H1 (cell line): Measurements from ENCODE around the gene HTR2C. TPM values are rescaled to one million over a fixed set of nuclear protein-coding genes. Genes with fewer than 3 reads are reported as not detected.

Source experiments
- CTCF ChIA-PET: fragments of 300-600 bp; sonication (Branson Sonifier 250); formaldehyde crosslinking; loops from one replicate; lab custom pipeline; 2021; ENCODE audit not compliant: partially characterized antibody; lab: Charles Lee
- POLR2A ChIA-PET: fragments of 300-600 bp; sonication (Branson Sonifier 250); formaldehyde crosslinking; loops from one replicate; lab custom pipeline; 2021; ENCODE audit warnings: inconsistent platforms; ENCODE audit not compliant: partially characterized antibody; lab: Charles Lee
- DNase-seq, 2 experiments: peaks; one replicate each; pipeline versions ENCODE4 v3.0.0 to v3.0.0-alpha.2; 2010 to 2022; ENCODE audit warnings: low spot score in 2 of 2, low read depth in 1 of 2, mixed read lengths in 1 of 2
- FAIRE-seq: peaks from 2 replicates; lab custom pipeline; 2011; peaks lifted over from hg19 to GRCh38; lab: Jason Lieb, UNC
- H2AFZ ChIP-seq: 2 replicates; pipeline ENCODE4 v1.8.1; 2012; ENCODE audit warnings: low read length, inconsistent platforms
- H2AK5ac ChIP-seq: 2 replicates; pipeline ENCODE4 v1.6.1; 2013; ENCODE audit warnings: low read depth, low read length
- H2BK120ac ChIP-seq: replicated peaks from 2 replicates; pipeline ENCODE3; 2013; ENCODE audit warnings: low read depth, low read length, inconsistent platforms
- H2BK12ac ChIP-seq: 2 replicates; pipeline ENCODE4 v1.6.1; 2013; ENCODE audit warnings: low read depth, low read length
- H2BK15ac ChIP-seq: 2 replicates; pipeline ENCODE4 v1.6.1; 2013; ENCODE audit warnings: low read length
- H2BK20ac ChIP-seq: 2 replicates; pipeline ENCODE4 v1.6.1; 2013; ENCODE audit warnings: low read length
- H2BK5ac ChIP-seq: 2 replicates; pipeline ENCODE4 v1.6.1; 2013; ENCODE audit warnings: low read depth, low read length
- H3K14ac ChIP-seq: 2 replicates; pipeline ENCODE4 v1.6.1; 2013; ENCODE audit warnings: inconsistent platforms; ENCODE audit not compliant: insufficient read length
- H3K18ac ChIP-seq: 2 replicates; pipeline ENCODE4 v1.6.1; 2013; ENCODE audit warnings: low read length; ENCODE audit errors: extremely low read depth
- H3K23ac ChIP-seq: 2 replicates; pipeline ENCODE4 v1.6.1; 2013; ENCODE audit warnings: inconsistent platforms; ENCODE audit not compliant: insufficient read length
- H3K23me2 ChIP-seq: 2 replicates; pipeline ENCODE4 v1.6.1; 2013; ENCODE audit warnings: low read depth, low read length
- H3K27ac ChIP-seq: 2 replicates; pipeline ENCODE4 v1.6.1; 2011; ENCODE audit warnings: low read depth, low read length, inconsistent platforms
- H3K27me3 ChIP-seq, 4 experiments: replicated peaks in 1 of 4; 1 replicate in 1 of 4; 2 replicates in 3 of 4; pipeline versions ENCODE4 v1.6.1 to v1.8.1; 2011 to 2013; ENCODE audit warnings: low read length in 3 of 4, mild to moderate bottlenecking in 3 of 4, inconsistent platforms in 2 of 4, mixed read lengths in 2 of 4, moderate library complexity in 1 of 4; ENCODE audit not compliant: control insufficient read depth in 3 of 4, insufficient read depth in 3 of 4; ENCODE audit errors: extremely low read depth in 1 of 4
- H3K36me3 ChIP-seq, 4 experiments: 2 replicates each; pipeline versions ENCODE4 v1.6.1 to v1.8.1; 2011 to 2013; ENCODE audit warnings: mild to moderate bottlenecking in 4 of 4, low read length in 3 of 4, moderate library complexity in 2 of 4, control low read depth in 1 of 4, inconsistent platforms in 1 of 4; ENCODE audit not compliant: insufficient read depth in 4 of 4, control insufficient read depth in 2 of 4
- H3K4ac ChIP-seq: replicated peaks from 2 replicates; pipeline ENCODE3; 2013; ENCODE audit warnings: low read length, low read depth, mixed read lengths, inconsistent platforms; ENCODE audit not compliant: insufficient read length
- H3K4me1 ChIP-seq, 4 experiments: replicated peaks in 1 of 4; 1 replicate in 1 of 4; 2 replicates in 3 of 4; pipeline versions ENCODE4 v1.6.1 to v1.8.1; 2011 to 2013; ENCODE audit warnings: low read length in 3 of 4, inconsistent platforms in 2 of 4, mixed read lengths in 1 of 4; ENCODE audit not compliant: insufficient read depth in 4 of 4, control insufficient read depth in 3 of 4
- H3K4me2 ChIP-seq, 2 experiments: 2 replicates each; pipeline versions ENCODE4 v1.6.1 to v1.8.1; 2011 to 2013; ENCODE audit warnings: low read depth in 2 of 2, low read length in 2 of 2, control low read depth in 1 of 2, inconsistent platforms in 1 of 2, mild to moderate bottlenecking in 1 of 2; ENCODE audit not compliant: insufficient read depth in 1 of 2
- H3K4me3 ChIP-seq, 4 experiments: fragments of 200-600, 300-600 bp in 1 of 4; sonication (generic), shearing (Covaris generic), sonication (Bioruptor Twin) in 1 of 4; 2 replicates each; pipeline versions ENCODE4 v1.5.1 to v1.8.1; 2011 to 2016; ENCODE audit warnings: low read length in 4 of 4, low read depth in 3 of 4, control low read depth in 2 of 4, inconsistent platforms in 2 of 4, mild to moderate bottlenecking in 2 of 4, mixed read lengths in 1 of 4, moderate library complexity in 1 of 4; ENCODE audit not compliant: insufficient read depth in 2 of 4; ENCODE audit errors: extremely low read depth in 1 of 4
- H3K56ac ChIP-seq: replicated peaks from 2 replicates; pipeline ENCODE3; 2013; ENCODE audit warnings: low read depth, mild to moderate bottlenecking, mixed read lengths, low read length, inconsistent platforms; ENCODE audit not compliant: insufficient read length
- H3K79me1 ChIP-seq: 2 replicates; pipeline ENCODE4 v1.6.1; 2013; ENCODE audit warnings: low read depth, low read length, control low read depth
- H3K79me2 ChIP-seq, 2 experiments: 2 replicates each; pipeline versions ENCODE4 v1.6.1 to v1.8.1; 2012 to 2013; ENCODE audit warnings: low read length in 2 of 2, mild to moderate bottlenecking in 2 of 2, inconsistent platforms in 1 of 2; ENCODE audit not compliant: insufficient read depth in 2 of 2, control insufficient read depth in 1 of 2
- H3K9ac ChIP-seq, 4 experiments: replicated peaks in 1 of 4; 1 replicate in 1 of 4; 2 replicates in 3 of 4; pipeline versions ENCODE4 v1.6.1 to v1.8.1; 2011 to 2013; ENCODE audit warnings: low read depth in 3 of 4, low read length in 3 of 4, control low read depth in 2 of 4, mild to moderate bottlenecking in 2 of 4, moderate library complexity in 2 of 4, inconsistent platforms in 1 of 4; ENCODE audit errors: extremely low read depth in 1 of 4
- H3K9me3 ChIP-seq, 2 experiments: 2 replicates each; pipeline versions ENCODE4 v1.6.1 to v1.8.1; 2012 to 2013; ENCODE audit warnings: mild to moderate bottlenecking in 2 of 2, moderate library complexity in 2 of 2, control low read depth in 1 of 2, inconsistent platforms in 1 of 2, low read depth in 1 of 2, low read length in 1 of 2, mixed read lengths in 1 of 2; ENCODE audit not compliant: insufficient read depth in 2 of 2
- H4K20me1 ChIP-seq, 2 experiments: replicated peaks in 1 of 2; 2 replicates each; pipeline versions ENCODE3 to v1.8.1; 2011 to 2013; ENCODE audit warnings: inconsistent platforms in 2 of 2, low read length in 2 of 2, mild to moderate bottlenecking in 1 of 2; ENCODE audit not compliant: insufficient read depth in 2 of 2, control insufficient read depth in 1 of 2
- H4K5ac ChIP-seq: 2 replicates; pipeline ENCODE4 v1.6.1; 2013; ENCODE audit warnings: low read length, low read depth, mixed read lengths, inconsistent platforms; ENCODE audit not compliant: insufficient read length
- H4K8ac ChIP-seq: 2 replicates; pipeline ENCODE4 v1.8.0; 2013; ENCODE audit warnings: mild to moderate bottlenecking, moderate library complexity, low read length, inconsistent platforms; ENCODE audit not compliant: insufficient read depth; ENCODE audit errors: extremely low read depth
- H4K91ac ChIP-seq: replicated peaks from 2 replicates; pipeline ENCODE3; 2013; ENCODE audit warnings: low read length, mixed read lengths, inconsistent platforms; ENCODE audit not compliant: insufficient read length
- BRCA1 ChIP-seq: IDR thresholded peaks from 2 replicates; pipeline ENCODE4 v1.6.1; 2012; ENCODE audit warnings: low read depth, low read length, improper control_type of control experiment
- EZH2 ChIP-seq: fragments of 200-600 bp; sonication (generic); IDR thresholded peaks from 2 replicates; pipeline ENCODE4 v1.7.1; 2012; ENCODE audit warnings: low read depth, mild to moderate bottlenecking, moderate library complexity, low read length, inconsistent platforms; ENCODE audit not compliant: severe bottlenecking
- MAFK ChIP-seq: IDR thresholded peaks from 2 replicates; pipeline ENCODE4 v1.6.1; 2012; ENCODE audit warnings: low read depth, mild to moderate bottlenecking, improper control_type of control experiment, low read length
- RAD21 ChIP-seq, 2 experiments: IDR thresholded peaks in 1 of 2; conservative IDR thresholded peaks in 1 of 2; 2 replicates each; pipeline ENCODE4 v1.6.1; 2011; ENCODE audit warnings: low read depth in 2 of 2, low read length in 2 of 2, improper control_type of control experiment in 1 of 2, inconsistent platforms in 1 of 2, mild to moderate bottlenecking in 1 of 2, moderate library complexity in 1 of 2
- SP2 ChIP-seq: IDR thresholded peaks from 2 replicates; pipeline ENCODE4 v1.6.1; 2012; ENCODE audit warnings: mild to moderate bottlenecking, low read length, inconsistent platforms
- SUZ12 ChIP-seq: fragments of 200-600 bp; sonication (generic); IDR thresholded peaks from 2 replicates; pipeline ENCODE4 v1.6.1; 2012; ENCODE audit warnings: mild to moderate bottlenecking, inconsistent platforms, low read length, moderate library complexity, mixed read lengths
- TEAD4 ChIP-seq: IDR thresholded peaks from 2 replicates; pipeline ENCODE4 v1.6.1; 2012; ENCODE audit warnings: low read depth, low read length, inconsistent platforms, mixed read lengths
- WGBS, 2 experiments: shearing (Covaris generic) in 1 of 2; methylation state at CpG; one replicate each; pipeline versions ENCODE4 v1.1.6 to v1.1.7; 2013 to 2015; ENCODE audit warnings: low lambda C conversion rate in 2 of 2, mixed read lengths in 2 of 2, inconsistent platforms in 1 of 2, low coverage in 1 of 2, missing lambda C conversion rate in 1 of 2; ENCODE audit not compliant: insufficient replicate concordance in 2 of 2, insufficient coverage in 1 of 2, insufficient read length in 1 of 2; ENCODE audit errors: extremely low coverage in 1 of 2, missing lambda C conversion rate in 1 of 2; 5-methylcytosine and 5-hydroxymethylcytosine counted together
- polyA plus RNA-seq, 7 experiments: library from polyadenylated mRNA; depleted of rRNA in 3 of 7; stranded (reverse) in 5 of 7; unstranded in 2 of 7; fragments of >200 nt in 5 of 7; fragments of 200-250 nt in 2 of 7; gene quantifications; 1 replicate in 5 of 7; 2 replicates in 1 of 7; 4 replicates in 1 of 7; pipeline versions ENCODE4 v1.2.1 to v1.2.3, GENCODE V29; 2011 to 2013; ENCODE audit warnings: missing spikeins in 2 of 7, mixed read lengths in 2 of 7
- total RNA-seq: library from RNA; stranded (reverse); fragmentation: NEBNext Ultra II Directional; extraction: Animal tissue kit (Norgen Biotek cat#: 25700); gene quantifications from 2 replicates; pipeline ENCODE4 v1.2.1, GENCODE V29; 2021
- TF ChIP-seq, protein P1 (sequence below), 3 experiments: IDR thresholded peaks; 1 replicate in 2 of 3; 2 replicates in 1 of 3; pipeline versions ENCODE4 v1.5.1 to v1.6.1; 2011; ENCODE audit warnings: low read length in 3 of 3, mild to moderate bottlenecking in 3 of 3, inconsistent platforms in 2 of 3, low read depth in 1 of 3, moderate library complexity in 1 of 3; ENCODE audit not compliant: insufficient read depth in 1 of 3; ENCODE audit errors: control extremely low read depth in 1 of 3

Gene HTR2C
- total and polyA plus RNA-seq, 2 of the 8 experiments (the other 6 are each of a cell fraction or from before 2014, with no cell fraction given) = 1.7 to 2.0 TPM

DNA sequence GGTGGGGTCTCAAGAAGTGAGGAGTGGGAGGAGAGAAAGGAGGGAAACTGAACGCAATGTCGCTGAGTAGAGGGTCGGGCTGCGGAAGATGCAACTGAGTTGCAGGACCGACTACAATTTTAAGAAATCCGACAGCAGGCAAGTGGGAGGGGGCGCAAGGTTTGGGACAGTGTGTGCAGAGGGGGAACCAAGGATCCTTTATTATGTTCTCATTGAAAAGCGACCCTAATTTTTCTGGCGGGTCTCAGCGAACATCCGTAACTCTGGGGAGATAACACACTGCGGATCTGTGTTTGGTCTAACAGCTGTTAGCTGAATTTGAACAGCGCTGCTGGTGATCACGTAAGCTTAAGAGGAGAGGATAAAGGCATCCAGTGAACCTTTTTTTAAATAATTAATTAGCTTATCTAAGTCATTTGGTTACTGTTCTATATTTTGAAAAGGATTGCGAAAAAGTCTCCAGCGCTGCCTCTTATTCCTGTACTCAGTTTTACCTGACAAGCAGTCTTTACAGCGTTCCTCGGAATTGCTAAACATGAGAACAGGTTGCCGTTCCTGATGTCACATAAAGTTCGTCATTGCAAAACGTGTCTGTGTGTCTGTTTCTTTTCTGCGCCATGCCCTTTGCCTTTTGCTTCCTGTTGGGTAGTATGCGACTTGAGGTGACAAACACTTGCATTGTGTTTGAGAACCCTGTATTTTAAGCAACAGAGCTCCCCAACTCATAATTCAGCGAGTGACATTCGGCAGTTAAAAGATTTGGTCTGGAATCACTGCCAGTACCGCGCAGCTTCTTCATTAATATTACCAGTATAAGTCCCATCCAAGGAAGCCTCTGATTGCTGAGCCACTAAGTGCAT is 1.3 kb downstream of the HTR2C start:
- no peaks in the 10 kb centered on the region for H3K9me3 ChIP-seq
- no peaks in the 10 kb centered on the region for H3K79me1 ChIP-seq
- H4K20me1 ChIP-seq = peaks cover 0 to 2% of the 10 kb centered on the region in 2 experiments
- H3K18ac ChIP-seq = no peak overlapping the region
- no peak overlapping the region for H4K91ac ChIP-seq
- H2AFZ ChIP-seq = no peak overlapping the region
- peak overlapping the region in 1 of 4 experiments; percentile 13; a peak in 1 of 7 replicates for H3K9ac ChIP-seq
- FAIRE-seq (peak; percentile 80), DNase-seq (no peak)
- no peak overlapping the region for H2BK5ac ChIP-seq
- H3K23me2 ChIP-seq = peaks cover 3% of the 10 kb centered on the region; the same call in 1 of the 2 replicates
- no peaks in the 10 kb centered on the region for H3K79me2 ChIP-seq
- H2BK120ac ChIP-seq = no peak overlapping the region
- peak overlapping the region; percentile 91 to 94 for H3K4me2 ChIP-seq
- peak overlapping the region; percentile 40 to 72 (median 47) for H3K4me3 ChIP-seq
- no peak overlapping the region for H4K8ac ChIP-seq
- peaks cover 0 to 3% (median 0%) of the 10 kb centered on the region in 4 experiments; a peak in 1 of 8 replicates for H3K36me3 ChIP-seq
- no peak overlapping the region for H3K56ac ChIP-seq
- ChIA-PET CTCF (interaction anchor here (0.9 kb wide), 1 partner anchor 35 kb away, joined by 4 read pairs; no protein-coding TSS in a partner anchor), POLR2A (interaction anchor here (0.6 to 1.8 kb wide), 4 partner anchors 11 to 119 kb away, joined by 3 to 5 read pairs (median 5); no protein-coding TSS in a partner anchor)
- peaks cover 12 to 62% (median 53%) of the 10 kb centered on the region in 4 experiments for H3K27me3 ChIP-seq
- H3K23ac ChIP-seq = no peak overlapping the region
- WGBS, 2 experiments = 4% methylated on average over 21 of the region's 27 CpGs; no CpG with 5 or more reads in 1 of the 2 experiments
- no peak overlapping the region for H2BK20ac ChIP-seq
- H3K4me1 ChIP-seq = peaks cover 0 to 7% (median 4%) of the 10 kb centered on the region in 4 experiments; a peak in 5 of 7 replicates
- no peak overlapping the region for H3K27ac ChIP-seq
- H3K14ac ChIP-seq = no peak overlapping the region
- H2AK5ac ChIP-seq = no peak overlapping the region
- no peak overlapping the region for H2BK12ac ChIP-seq
- H3K4ac ChIP-seq = no peak overlapping the region
- H4K5ac ChIP-seq = no peak overlapping the region
- H2BK15ac ChIP-seq = no peak overlapping the region
- TF ChIP-seq RAD21 (IDR thresholded peaks at IDR 0.05 in 1 of 2, conservative IDR thresholded peaks at IDR 0.05 in 1 of 2; ENCODE audit: low read depth in 2 of 2, low read length in 2 of 2) (no peak), SP2 (no peak), BRCA1 (no peak), TEAD4 (no peak), SUZ12 (peak; percentile 49; the same call in 1 of the 2 replicates), EZH2 (peak; percentile 69), MAFK (no peak)
- TF ChIP-seq, protein P1, sequence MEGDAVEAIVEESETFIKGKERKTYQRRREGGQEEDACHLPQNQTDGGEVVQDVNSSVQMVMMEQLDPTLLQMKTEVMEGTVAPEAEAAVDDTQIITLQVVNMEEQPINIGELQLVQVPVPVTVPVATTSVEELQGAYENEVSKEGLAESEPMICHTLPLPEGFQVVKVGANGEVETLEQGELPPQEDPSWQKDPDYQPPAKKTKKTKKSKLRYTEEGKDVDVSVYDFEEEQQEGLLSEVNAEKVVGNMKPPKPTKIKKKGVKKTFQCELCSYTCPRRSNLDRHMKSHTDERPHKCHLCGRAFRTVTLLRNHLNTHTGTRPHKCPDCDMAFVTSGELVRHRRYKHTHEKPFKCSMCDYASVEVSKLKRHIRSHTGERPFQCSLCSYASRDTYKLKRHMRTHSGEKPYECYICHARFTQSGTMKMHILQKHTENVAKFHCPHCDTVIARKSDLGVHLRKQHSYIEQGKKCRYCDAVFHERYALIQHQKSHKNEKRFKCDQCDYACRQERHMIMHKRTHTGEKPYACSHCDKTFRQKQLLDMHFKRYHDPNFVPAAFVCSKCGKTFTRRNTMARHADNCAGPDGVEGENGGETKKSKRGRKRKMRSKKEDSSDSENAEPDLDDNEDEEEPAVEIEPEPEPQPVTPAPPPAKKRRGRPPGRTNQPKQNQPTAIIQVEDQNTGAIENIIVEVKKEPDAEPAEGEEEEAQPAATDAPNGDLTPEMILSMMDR (IDR thresholded peaks at IDR 0.05; ENCODE audit: control extremely low read depth in 1 of 3, insufficient read depth in 1 of 3, low read depth in 1 of 3, low read length in 3 of 3) = no peak
